Right lobe of liver (tissue), 6 donors: ENCODE data around the gene ABLIM3. TPM values are rescaled to one million over a fixed set of nuclear protein-coding genes. Genes with fewer than 3 reads are reported as not detected.
A peak's percentile ranks its signal among the peaks of the same experiment; 100 is the strongest.

Source experiments
- ATAC-seq, 4 donors: fragments of 200-7000 bp; cut with Tn5 transposase; one replicate each; pipeline ENCODE4 v1.9.1; 2020; ENCODE audit warnings: mild to moderate bottlenecking in 4 of 4, moderate library complexity in 4 of 4
- DNase-seq, 3 donors: peaks; one replicate each; pipeline ENCODE4 v3.0.0-alpha.2; 2020
- H3K27ac ChIP-seq, 3 donors: fragments of 200-600 bp; one replicate each; pipeline ENCODE4 v1.8.0; 2022
- H3K27me3 ChIP-seq, 2 donors: fragments of 200-600 bp; one replicate each; pipeline ENCODE4 v1.8.0; 2022
- H3K36me3 ChIP-seq, 4 donors: fragments of 200-600 bp; sonication (generic) in 1 of 4; one replicate each; pipeline versions ENCODE4 v1.5.1 to v1.8.0; 2017 to 2022; ENCODE audit warnings: control low read depth in 1 of 4
- H3K4me1 ChIP-seq, 4 donors: fragments of 200-600 bp; sonication (generic) in 1 of 4; one replicate each; pipeline versions ENCODE4 v1.5.1 to v1.8.0; 2017 to 2022; ENCODE audit warnings: control low read depth in 1 of 4
- H3K4me3 ChIP-seq, 3 donors: fragments of 200-600 bp; one replicate each; pipeline ENCODE4 v1.8.0; 2022
- H3K9me3 ChIP-seq, 4 donors: fragments of 200-600 bp; sonication (generic) in 1 of 4; one replicate each; pipeline versions ENCODE4 v1.5.1 to v1.8.0; 2017 to 2022; ENCODE audit warnings: control low read depth in 1 of 4
- CTCF ChIP-seq, 4 donors: fragments of 200-600 bp in 3 of 4; fragments of 450-650 bp in 1 of 4; IDR thresholded peaks; one replicate each; pipeline versions ENCODE4 v1.5.1 to v1.8.0; 2016 to 2022; ENCODE audit warnings: antibody characterized with exemption in 4 of 4, mild to moderate bottlenecking in 2 of 4
- POLR2A ChIP-seq: fragments of 450-650 bp; IDR thresholded peaks from one replicate; pipeline ENCODE4 v1.6.1; 2017; ENCODE audit warnings: antibody characterized with exemption, mild to moderate bottlenecking
- WGBS: methylation state at CpG from one replicate; pipeline ENCODE4 v1.1.6; 2018; ENCODE audit warnings: low coverage, low lambda C conversion rate; ENCODE audit not compliant: insufficient coverage; ENCODE audit errors: missing lambda C conversion rate; 5-methylcytosine and 5-hydroxymethylcytosine counted together
- intact Hi-C, 2 donors: fragments of 100-400 bp; cut with DNase I; formaldehyde crosslinking; loops; one replicate each; pipeline versions ENCODE4 v1.11.2 to v1.14.1; 2022
- total RNA-seq, 6 experiments: library from RNA; depleted of rRNA in 2 of 6; stranded (reverse); fragments of >200 nt in 2 of 6; fragmentation: NEBNext Ultra II Directional in 3 of 6; extraction: Animal tissue kit (Norgen Biotek cat#: 25700) in 3 of 6; gene quantifications; one replicate each; pipeline versions ENCODE4 v1.1.0 to v1.2.4, GENCODE V29; 2016 to 2023
- donor health status: DM: no; HTN: yes; CAD: no.
- donor health status: DM: no; HTN: no; CAD: no.
- donor health status: DM: no; HTN: no; CAD: no.
- donor health status: DM: no; HTN: yes; CAD: no.
- donor health status: DM: no; HTN: yes; CAD: no.

ABLIM3 gene
- total RNA-seq, 6 experiments from 2014 or later = 85.8 to 180 (median 125) TPM

DNA sequence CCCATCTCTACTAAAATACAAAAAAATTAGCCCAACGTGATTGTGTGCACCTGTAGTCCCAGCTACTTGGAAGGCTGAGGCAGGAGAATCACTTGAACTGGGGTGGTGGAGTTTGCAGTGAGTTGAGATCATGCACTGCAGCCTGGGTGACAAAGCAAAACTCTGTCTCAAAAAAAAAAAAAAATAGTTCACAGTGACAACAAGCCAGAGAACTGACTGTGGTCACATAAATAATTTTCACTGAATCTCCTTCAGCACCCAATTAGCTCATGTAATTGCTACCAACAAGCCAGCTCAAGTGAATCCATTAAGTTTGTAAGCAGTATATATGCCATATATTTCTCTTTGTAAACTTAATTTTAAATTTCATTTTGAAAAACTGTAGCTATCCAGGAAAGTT is 115.8 kb downstream of the ABLIM3 start:
- ATAC-seq (no peak), DNase-seq (no peak)
- Histone ChIP-seq H3K4me3 (no peak overlapping the region), H3K27ac (no peak overlapping the region), H3K27me3 (no peaks in the 10 kb centered on the region), H3K4me1 (no peaks in the 10 kb centered on the region), H3K9me3 (no peaks in the 10 kb centered on the region), H3K36me3 (peaks cover 0 to 19% (median 9%) of the 10 kb centered on the region in 4 donors)
- TF ChIP-seq POLR2A = no peak
- TF ChIP-seq CTCF (IDR thresholded peaks at IDR 0.05) = no peak
- WGBS = 83% methylated on average over 1 of the region's 1 CpG
- intact Hi-C loops = no loop called here

- ATAC-seq (no peak), DNase-seq (no peak)
- intact Hi-C loops = no loop called here
- WGBS = 76% methylated on average over 9 of the region's 10 CpGs
- Histone ChIP-seq H3K4me1 (no peaks in the 10 kb centered on the region), H3K27ac (no peak overlapping the region), H3K27me3 (no peaks in the 10 kb centered on the region), H3K36me3 (peaks cover 0 to 12% (median 5%) of the 10 kb centered on the region in 4 donors), H3K4me3 (no peak overlapping the region), H3K9me3 (no peaks in the 10 kb centered on the region)
- TF ChIP-seq POLR2A (no peak), CTCF (IDR thresholded peaks at IDR 0.05) (no peak)
Observed at GRCh38 chr5:149257889-149258705, 116.8 kb downstream of the ABLIM3 start.

GRCh38 chr5:149260761-149261160 is 119.5 kb downstream of the ABLIM3 start:
- Histone ChIP-seq H3K36me3 (peaks cover 0 to 4% (median 0%) of the 10 kb centered on the region in 4 donors), H3K27me3 (no peaks in the 10 kb centered on the region), H3K27ac (no peak overlapping the region), H3K4me1 (peaks cover 0 to 2% (median 0%) of the 10 kb centered on the region in 4 donors), H3K9me3 (no peaks in the 10 kb centered on the region), H3K4me3 (no peak overlapping the region)
- intact Hi-C loops = no loop called here
- TF ChIP-seq POLR2A = no peak
- TF ChIP-seq CTCF (IDR thresholded peaks at IDR 0.05) = no peak
- peak in 2 of 4 donors; percentile 2 to 18 for ATAC-seq
- DNase-seq = no peak
- WGBS = 80% methylated on average over 1 of the region's 1 CpG

- intact Hi-C loops = no loop called here
Observed at GRCh38 chr5:149261246-149261645, 120.0 kb downstream of the ABLIM3 start.

DNA sequence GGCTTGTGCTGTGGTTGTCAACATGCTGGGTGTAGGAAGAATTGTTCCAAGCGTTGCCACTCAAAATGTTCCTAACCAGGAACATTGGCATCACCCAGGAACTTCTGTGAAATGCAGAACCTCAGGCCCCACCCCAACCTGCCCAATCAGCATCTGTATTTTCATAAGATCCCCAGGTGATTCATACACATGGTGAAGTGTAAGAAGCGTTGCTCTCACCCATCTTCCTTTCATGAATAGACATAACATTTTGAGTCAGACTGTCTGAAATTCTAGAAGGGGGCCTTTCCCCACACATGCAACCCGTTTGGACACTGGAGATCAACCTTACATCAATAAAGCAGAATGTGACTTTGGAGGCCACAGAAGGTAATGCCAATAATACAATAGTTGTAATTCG is 121.0 kb downstream of the ABLIM3 start:
- DNase-seq (no peak), ATAC-seq (no peak)
- WGBS = 67% methylated on average over 1 of the region's 4 CpGs
- Histone ChIP-seq H3K4me1 (peaks cover 0 to 2% (median 0%) of the 10 kb centered on the region in 4 donors), H3K27me3 (no peaks in the 10 kb centered on the region), H3K36me3 (no peaks in the 10 kb centered on the region), H3K4me3 (no peak overlapping the region), H3K27ac (no peak overlapping the region), H3K9me3 (no peaks in the 10 kb centered on the region)
- intact Hi-C loops = no loop called here
- TF ChIP-seq CTCF (IDR thresholded peaks at IDR 0.05) (no peak), POLR2A (no peak)

More at GRCh38 chr5:149261246-149261645, 120.0 kb downstream of the ABLIM3 start:
- H3K4me1 ChIP-seq = peaks cover 0 to 2% (median 0%) of the 10 kb centered on the region in 4 donors
- DNase-seq (no peak), ATAC-seq (peak; percentile 5 to 40 (median 10))
- WGBS = 33% methylated on average over 4 of the region's 7 CpGs
- H3K9me3 ChIP-seq = no peaks in the 10 kb centered on the region
- no peak for TF ChIP-seq POLR2A
- H3K4me3 ChIP-seq = no peak overlapping the region
- H3K27ac ChIP-seq = no peak overlapping the region
- no peaks in the 10 kb centered on the region for H3K36me3 ChIP-seq
- no peaks in the 10 kb centered on the region for H3K27me3 ChIP-seq
